Liver (tissue), 9 donors: ENCODE data around the gene FAM234B. TPM values are rescaled to one million over a fixed set of nuclear protein-coding genes. Genes with fewer than 3 reads are reported as not detected.

Experiments
- DNase-seq: peaks from one replicate; pipeline ENCODE4 v3.0.0-alpha.2; 2017; ENCODE audit warnings: low spot score
- H3K27ac ChIP-seq, 2 donors: one replicate each; pipeline ENCODE4 v1.7.0; 2013; ENCODE audit warnings: inconsistent platforms in 2 of 2, low read length in 2 of 2, control low read depth in 1 of 2, low read depth in 1 of 2, mild to moderate bottlenecking in 1 of 2
- H3K27me3 ChIP-seq, 4 donors: one replicate each; pipeline versions ENCODE4 v1.6.1 to v1.7.0; 2013; ENCODE audit warnings: low read length in 3 of 4, inconsistent platforms in 1 of 4, mild to moderate bottlenecking in 1 of 4, moderate library complexity in 1 of 4; ENCODE audit not compliant: control insufficient read depth in 4 of 4, insufficient read depth in 4 of 4
- H3K36me3 ChIP-seq, 4 donors: one replicate each; pipeline versions ENCODE4 v1.6.1 to v1.7.0; 2013; ENCODE audit warnings: low read length in 3 of 4, mild to moderate bottlenecking in 3 of 4, low read depth in 1 of 4, moderate library complexity in 1 of 4; ENCODE audit not compliant: control insufficient read depth in 4 of 4, insufficient read depth in 3 of 4
- H3K4me1 ChIP-seq, 4 donors: one replicate each; pipeline versions ENCODE4 v1.6.1 to v1.7.0; 2013; ENCODE audit warnings: low read length in 3 of 4, mild to moderate bottlenecking in 3 of 4, moderate library complexity in 1 of 4; ENCODE audit not compliant: control insufficient read depth in 4 of 4, insufficient read depth in 4 of 4
- H3K4me3 ChIP-seq, 3 donors: one replicate each; pipeline versions ENCODE4 v1.6.1 to v1.7.0; 2013; ENCODE audit warnings: low read length in 3 of 3, control low read depth in 1 of 3, low read depth in 1 of 3, mild to moderate bottlenecking in 1 of 3
- H3K9ac ChIP-seq, 2 donors: one replicate each; pipeline ENCODE4 v1.7.0; 2013; ENCODE audit warnings: low read length in 2 of 2, mild to moderate bottlenecking in 2 of 2, moderate library complexity in 2 of 2, control low read depth in 1 of 2, low read depth in 1 of 2
- H3K9me3 ChIP-seq, 4 donors: one replicate each; pipeline versions ENCODE4 v1.6.1 to v1.7.0; 2013; ENCODE audit warnings: low read length in 3 of 4; ENCODE audit not compliant: control insufficient read depth in 4 of 4
- ATF3 ChIP-seq: IDR thresholded peaks from 2 replicates; pipeline ENCODE4 v1.6.1; 2016; ENCODE audit warnings: antibody characterized with exemption
- EGR1 ChIP-seq, 2 donors: IDR thresholded peaks; 2 replicates each; pipeline ENCODE4 v1.6.1; 2016 to 2018; ENCODE audit warnings: antibody characterized with exemption in 2 of 2, low read depth in 2 of 2
- FOXA1 ChIP-seq: IDR thresholded peaks from 2 replicates; pipeline ENCODE4 v1.6.1; 2016; ENCODE audit warnings: antibody characterized with exemption
- FOXA2 ChIP-seq: IDR thresholded peaks from 2 replicates; pipeline ENCODE4 v1.6.1; 2016; ENCODE audit warnings: antibody characterized with exemption
- GABPA ChIP-seq, 2 donors: IDR thresholded peaks in 1 of 2; conservative IDR thresholded peaks in 1 of 2; 2 replicates each; pipeline ENCODE4 v1.6.1; 2016; ENCODE audit warnings: antibody characterized with exemption in 2 of 2, mild to moderate bottlenecking in 1 of 2, moderate library complexity in 1 of 2
- HNF4A ChIP-seq, 2 donors: conservative IDR thresholded peaks; 2 replicates each; pipeline ENCODE4 v1.6.1; 2016; ENCODE audit warnings: antibody characterized with exemption in 2 of 2, mild to moderate bottlenecking in 2 of 2
- HNF4G ChIP-seq: IDR thresholded peaks from 2 replicates; pipeline ENCODE4 v1.6.1; 2016; ENCODE audit warnings: antibody characterized with exemption
- JUND ChIP-seq, 2 donors: IDR thresholded peaks; 2 replicates each; pipeline ENCODE4 v1.6.1; 2016; ENCODE audit warnings: antibody characterized with exemption in 2 of 2
- MAX ChIP-seq: IDR thresholded peaks from 2 replicates; pipeline ENCODE4 v1.6.1; 2016; ENCODE audit warnings: antibody characterized with exemption
- NR2F2 ChIP-seq: IDR thresholded peaks from 2 replicates; pipeline ENCODE4 v1.6.1; 2016; ENCODE audit warnings: antibody characterized with exemption
- RXRA ChIP-seq, 2 donors: IDR thresholded peaks; 2 replicates each; pipeline ENCODE4 v1.6.1; 2017 to 2018; ENCODE audit warnings: antibody characterized with exemption in 2 of 2, mild to moderate bottlenecking in 1 of 2
- SP1 ChIP-seq: IDR thresholded peaks from 2 replicates; pipeline ENCODE4 v1.6.1; 2018; ENCODE audit warnings: antibody characterized with exemption, mild to moderate bottlenecking
- TAF1 ChIP-seq: conservative IDR thresholded peaks from 2 replicates; pipeline ENCODE4 v1.6.1; 2016; ENCODE audit warnings: antibody characterized with exemption, mild to moderate bottlenecking
- YY1 ChIP-seq: IDR thresholded peaks from 2 replicates; pipeline ENCODE4 v1.6.1; 2016; ENCODE audit warnings: antibody characterized with exemption, mild to moderate bottlenecking
- whole genome bisulfite sequencing: extraction: QIAGEN DNeasy Blood & Tissue Kit; methylation state at CpG from one replicate; pipeline ENCODE4 v1.1.7; 2013; 5-methylcytosine and 5-hydroxymethylcytosine counted together
- polyA plus RNA-seq, 2 donors: library from polyadenylated mRNA; stranded (reverse) in 1 of 2; unstranded in 1 of 2; fragments of 200-250 nt in 1 of 2; fragments of >200 nt in 1 of 2; fragmentation: Nextera tagmentation in 1 of 2; extraction: Ambion mirVana in 1 of 2; gene quantifications; one replicate each; pipeline versions ENCODE4 v1.2.1 to v1.2.3, GENCODE V29; 2013 to 2015
- total RNA-seq, 2 donors: library from RNA; depleted of rRNA; stranded (reverse); fragments of >200 nt; gene quantifications; one replicate each; pipeline ENCODE4 v1.2.3, GENCODE V29; 2014
- TF ChIP-seq, protein P1 (sequence below): IDR thresholded peaks from 2 replicates; pipeline ENCODE4 v1.6.1; 2016; ENCODE audit warnings: antibody characterized with exemption, mild to moderate bottlenecking
- TF ChIP-seq, protein P2 (sequence below): IDR thresholded peaks from 2 replicates; pipeline ENCODE4 v1.6.1; 2016; ENCODE audit warnings: antibody characterized with exemption
- TF ChIP-seq, protein P3 (sequence below): fragments of 150-350 bp; IDR thresholded peaks from 2 replicates; pipeline ENCODE4 v1.5.1; 2017; ENCODE audit warnings: improper control_type of control experiment, low read depth, low read length; ENCODE audit not compliant: missing input control
- donor health status: healthy.
- donor health status: healthy.
- donor health status: healthy.
- donor health status: healthy.
- donor health status: healthy.

Gene FAM234B
- total and polyA plus RNA-seq, 4 donors = 1.7 to 8.0 (median 3.2) TPM

- H3K4me1 ChIP-seq = no peaks in the 10 kb centered on the region
- WGBS = 96% methylated on average over 11 of the region's 11 CpGs
- H3K36me3 ChIP-seq = peaks cover 1 to 7% (median 3%) of the 10 kb centered on the region in 4 donors
- H3K4me3 ChIP-seq = no peak overlapping the region
- H3K27me3 ChIP-seq = no peaks in the 10 kb centered on the region
- DNase-seq = no peak
- no peaks in the 10 kb centered on the region for H3K9me3 ChIP-seq
- no peak for TF ChIP-seq EGR1 (IDR thresholded peaks at IDR 0.05; ENCODE audit: low read depth in 2 of 2)
- no peak for TF ChIP-seq HNF4A (conservative IDR thresholded peaks at IDR 0.05)
- no peak for TF ChIP-seq HNF4G
- TF ChIP-seq TAF1 = no peak
- TF ChIP-seq GABPA (IDR thresholded peaks at IDR 0.05 in 1 of 2, conservative IDR thresholded peaks at IDR 0.05 in 1 of 2) = no peak
- TF ChIP-seq, protein P1, sequence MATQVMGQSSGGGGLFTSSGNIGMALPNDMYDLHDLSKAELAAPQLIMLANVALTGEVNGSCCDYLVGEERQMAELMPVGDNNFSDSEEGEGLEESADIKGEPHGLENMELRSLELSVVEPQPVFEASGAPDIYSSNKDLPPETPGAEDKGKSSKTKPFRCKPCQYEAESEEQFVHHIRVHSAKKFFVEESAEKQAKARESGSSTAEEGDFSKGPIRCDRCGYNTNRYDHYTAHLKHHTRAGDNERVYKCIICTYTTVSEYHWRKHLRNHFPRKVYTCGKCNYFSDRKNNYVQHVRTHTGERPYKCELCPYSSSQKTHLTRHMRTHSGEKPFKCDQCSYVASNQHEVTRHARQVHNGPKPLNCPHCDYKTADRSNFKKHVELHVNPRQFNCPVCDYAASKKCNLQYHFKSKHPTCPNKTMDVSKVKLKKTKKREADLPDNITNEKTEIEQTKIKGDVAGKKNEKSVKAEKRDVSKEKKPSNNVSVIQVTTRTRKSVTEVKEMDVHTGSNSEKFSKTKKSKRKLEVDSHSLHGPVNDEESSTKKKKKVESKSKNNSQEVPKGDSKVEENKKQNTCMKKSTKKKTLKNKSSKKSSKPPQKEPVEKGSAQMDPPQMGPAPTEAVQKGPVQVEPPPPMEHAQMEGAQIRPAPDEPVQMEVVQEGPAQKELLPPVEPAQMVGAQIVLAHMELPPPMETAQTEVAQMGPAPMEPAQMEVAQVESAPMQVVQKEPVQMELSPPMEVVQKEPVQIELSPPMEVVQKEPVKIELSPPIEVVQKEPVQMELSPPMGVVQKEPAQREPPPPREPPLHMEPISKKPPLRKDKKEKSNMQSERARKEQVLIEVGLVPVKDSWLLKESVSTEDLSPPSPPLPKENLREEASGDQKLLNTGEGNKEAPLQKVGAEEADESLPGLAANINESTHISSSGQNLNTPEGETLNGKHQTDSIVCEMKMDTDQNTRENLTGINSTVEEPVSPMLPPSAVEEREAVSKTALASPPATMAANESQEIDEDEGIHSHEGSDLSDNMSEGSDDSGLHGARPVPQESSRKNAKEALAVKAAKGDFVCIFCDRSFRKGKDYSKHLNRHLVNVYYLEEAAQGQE = no peak
- TF ChIP-seq FOXA2 = no peak
- no peak for TF ChIP-seq JUND (IDR thresholded peaks at IDR 0.05)
- no peak overlapping the region for H3K9ac ChIP-seq
- no peak overlapping the region for H3K27ac ChIP-seq
Measured at GRCh38 chr12:13084898-13085640, 40.9 kb downstream of the FAM234B start.

GRCh38 chr12:13085968-13086686, 41.9 kb downstream of the FAM234B start:
- WGBS = 84% methylated on average over 7 of the region's 7 CpGs
- TF ChIP-seq, protein P2, sequence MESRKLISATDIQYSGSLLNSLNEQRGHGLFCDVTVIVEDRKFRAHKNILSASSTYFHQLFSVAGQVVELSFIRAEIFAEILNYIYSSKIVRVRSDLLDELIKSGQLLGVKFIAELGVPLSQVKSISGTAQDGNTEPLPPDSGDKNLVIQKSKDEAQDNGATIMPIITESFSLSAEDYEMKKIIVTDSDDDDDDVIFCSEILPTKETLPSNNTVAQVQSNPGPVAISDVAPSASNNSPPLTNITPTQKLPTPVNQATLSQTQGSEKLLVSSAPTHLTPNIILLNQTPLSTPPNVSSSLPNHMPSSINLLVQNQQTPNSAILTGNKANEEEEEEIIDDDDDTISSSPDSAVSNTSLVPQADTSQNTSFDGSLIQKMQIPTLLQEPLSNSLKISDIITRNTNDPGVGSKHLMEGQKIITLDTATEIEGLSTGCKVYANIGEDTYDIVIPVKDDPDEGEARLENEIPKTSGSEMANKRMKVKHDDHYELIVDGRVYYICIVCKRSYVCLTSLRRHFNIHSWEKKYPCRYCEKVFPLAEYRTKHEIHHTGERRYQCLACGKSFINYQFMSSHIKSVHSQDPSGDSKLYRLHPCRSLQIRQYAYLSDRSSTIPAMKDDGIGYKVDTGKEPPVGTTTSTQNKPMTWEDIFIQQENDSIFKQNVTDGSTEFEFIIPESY = no peak
- TF ChIP-seq FOXA2 = no peak
- no peak for TF ChIP-seq FOXA1
- no peak for TF ChIP-seq NR2F2
- no peak for TF ChIP-seq TAF1
- TF ChIP-seq, protein P3, sequence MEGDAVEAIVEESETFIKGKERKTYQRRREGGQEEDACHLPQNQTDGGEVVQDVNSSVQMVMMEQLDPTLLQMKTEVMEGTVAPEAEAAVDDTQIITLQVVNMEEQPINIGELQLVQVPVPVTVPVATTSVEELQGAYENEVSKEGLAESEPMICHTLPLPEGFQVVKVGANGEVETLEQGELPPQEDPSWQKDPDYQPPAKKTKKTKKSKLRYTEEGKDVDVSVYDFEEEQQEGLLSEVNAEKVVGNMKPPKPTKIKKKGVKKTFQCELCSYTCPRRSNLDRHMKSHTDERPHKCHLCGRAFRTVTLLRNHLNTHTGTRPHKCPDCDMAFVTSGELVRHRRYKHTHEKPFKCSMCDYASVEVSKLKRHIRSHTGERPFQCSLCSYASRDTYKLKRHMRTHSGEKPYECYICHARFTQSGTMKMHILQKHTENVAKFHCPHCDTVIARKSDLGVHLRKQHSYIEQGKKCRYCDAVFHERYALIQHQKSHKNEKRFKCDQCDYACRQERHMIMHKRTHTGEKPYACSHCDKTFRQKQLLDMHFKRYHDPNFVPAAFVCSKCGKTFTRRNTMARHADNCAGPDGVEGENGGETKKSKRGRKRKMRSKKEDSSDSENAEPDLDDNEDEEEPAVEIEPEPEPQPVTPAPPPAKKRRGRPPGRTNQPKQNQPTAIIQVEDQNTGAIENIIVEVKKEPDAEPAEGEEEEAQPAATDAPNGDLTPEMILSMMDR = no peak
- TF ChIP-seq, protein P1 = no peak
- TF ChIP-seq JUND (IDR thresholded peaks at IDR 0.05) = no peak
- no peak for TF ChIP-seq SP1
- no peak for TF ChIP-seq MAX
- TF ChIP-seq RXRA (IDR thresholded peaks at IDR 0.05) = no peak
- no peak for TF ChIP-seq ATF3
- no peak for TF ChIP-seq GABPA (IDR thresholded peaks at IDR 0.05 in 1 of 2, conservative IDR thresholded peaks at IDR 0.05 in 1 of 2)
- TF ChIP-seq EGR1 (IDR thresholded peaks at IDR 0.05; ENCODE audit: low read depth in 2 of 2) = no peak
- TF ChIP-seq HNF4A (conservative IDR thresholded peaks at IDR 0.05) = no peak
- no peak for TF ChIP-seq YY1
- no peak for DNase-seq
- Histone ChIP-seq H3K9ac (no peak overlapping the region), H3K36me3 (peaks cover 0 to 3% (median under 1%) of the 10 kb centered on the region in 4 donors), H3K27me3 (no peaks in the 10 kb centered on the region), H3K9me3 (no peaks in the 10 kb centered on the region), H3K4me1 (no peaks in the 10 kb centered on the region), H3K27ac (no peak overlapping the region), H3K4me3 (no peak overlapping the region)
